Vagina (tissue), 2 donors: ENCODE measurements around the gene FAM219A.

Experiments
- CTCF ChIP-seq, 3 experiments: fragments of 450-650 bp in 2 of 3; fragments of 200-600 bp in 1 of 3; sonication (generic) in 1 of 3; IDR thresholded peaks; one replicate each; pipeline ENCODE4 v1.5.1; 2017 to 2019; ENCODE audit warnings: antibody characterized with exemption in 3 of 3, mild to moderate bottlenecking in 2 of 3, moderate library complexity in 2 of 3
- POLR2A ChIP-seq, 2 donors: fragments of 450-650 bp; IDR thresholded peaks; one replicate each; pipeline ENCODE4 v1.6.1; 2017; ENCODE audit warnings: antibody characterized with exemption in 2 of 2, mild to moderate bottlenecking in 2 of 2, moderate library complexity in 2 of 2
- POLR2AphosphoS5 ChIP-seq, 2 donors: sonication (generic); formaldehyde crosslinking; IDR thresholded peaks; one replicate each; pipeline ENCODE4 v1.9.0; 2017; ENCODE audit warnings: antibody characterized with exemption in 2 of 2, mild to moderate bottlenecking in 2 of 2, low read depth in 1 of 2; ENCODE audit not compliant: insufficient read depth in 1 of 2

- TF ChIP-seq CTCF (IDR thresholded peaks at IDR 0.05) (no peak), POLR2A (IDR thresholded peaks at IDR 0.05) (no peak), POLR2AphosphoS5 (IDR thresholded peaks at IDR 0.05; ENCODE audit: insufficient read depth in 1 of 2, low read depth in 1 of 2) (no peak)
Measured at GRCh38 chr9:34369636-34370035, 88.7 kb downstream of the FAM219A start.
